AG09319 (cell line): ENCODE measurements around the gene ANLN.
"Not testable (repeated sequence)": the region's sequence is repeated elsewhere in the genome, so short reads cannot be mapped to it uniquely, and the experiment has no call there.

Experiments used
- DNase-seq: peaks from one replicate; pipeline ENCODE4 v3.0.0-alpha.2; 2010; ENCODE audit warnings: low read depth; ENCODE audit errors: extremely low read depth
- TF ChIP-seq, protein P1 (sequence below): IDR thresholded peaks from 2 replicates; pipeline ENCODE4 v1.5.1; 2011; ENCODE audit warnings: low read depth, mild to moderate bottlenecking, inconsistent platforms, low read length, moderate library complexity

The ANLN gene

DNA sequence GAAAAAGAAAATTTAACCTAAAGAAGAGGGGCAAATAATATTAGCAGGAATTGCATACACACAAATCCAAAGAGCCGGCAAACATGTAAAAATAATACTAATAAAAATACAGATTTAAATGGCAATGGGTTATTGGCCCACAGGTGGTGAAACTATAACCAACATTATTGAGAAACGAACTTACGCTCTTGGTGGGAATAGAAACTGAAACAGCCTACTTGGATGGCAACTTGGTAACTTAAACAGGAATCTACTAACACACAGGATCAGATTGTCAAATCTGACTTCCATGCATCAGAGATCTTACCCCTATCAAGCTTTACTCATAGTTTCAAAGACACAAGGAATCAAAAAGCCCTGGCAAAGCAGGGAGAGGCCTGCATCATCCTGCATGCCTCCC lies 66.5 kb downstream of the ANLN start:
- TF ChIP-seq, protein P1, sequence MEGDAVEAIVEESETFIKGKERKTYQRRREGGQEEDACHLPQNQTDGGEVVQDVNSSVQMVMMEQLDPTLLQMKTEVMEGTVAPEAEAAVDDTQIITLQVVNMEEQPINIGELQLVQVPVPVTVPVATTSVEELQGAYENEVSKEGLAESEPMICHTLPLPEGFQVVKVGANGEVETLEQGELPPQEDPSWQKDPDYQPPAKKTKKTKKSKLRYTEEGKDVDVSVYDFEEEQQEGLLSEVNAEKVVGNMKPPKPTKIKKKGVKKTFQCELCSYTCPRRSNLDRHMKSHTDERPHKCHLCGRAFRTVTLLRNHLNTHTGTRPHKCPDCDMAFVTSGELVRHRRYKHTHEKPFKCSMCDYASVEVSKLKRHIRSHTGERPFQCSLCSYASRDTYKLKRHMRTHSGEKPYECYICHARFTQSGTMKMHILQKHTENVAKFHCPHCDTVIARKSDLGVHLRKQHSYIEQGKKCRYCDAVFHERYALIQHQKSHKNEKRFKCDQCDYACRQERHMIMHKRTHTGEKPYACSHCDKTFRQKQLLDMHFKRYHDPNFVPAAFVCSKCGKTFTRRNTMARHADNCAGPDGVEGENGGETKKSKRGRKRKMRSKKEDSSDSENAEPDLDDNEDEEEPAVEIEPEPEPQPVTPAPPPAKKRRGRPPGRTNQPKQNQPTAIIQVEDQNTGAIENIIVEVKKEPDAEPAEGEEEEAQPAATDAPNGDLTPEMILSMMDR = no peak
- no peak for DNase-seq

DNA sequence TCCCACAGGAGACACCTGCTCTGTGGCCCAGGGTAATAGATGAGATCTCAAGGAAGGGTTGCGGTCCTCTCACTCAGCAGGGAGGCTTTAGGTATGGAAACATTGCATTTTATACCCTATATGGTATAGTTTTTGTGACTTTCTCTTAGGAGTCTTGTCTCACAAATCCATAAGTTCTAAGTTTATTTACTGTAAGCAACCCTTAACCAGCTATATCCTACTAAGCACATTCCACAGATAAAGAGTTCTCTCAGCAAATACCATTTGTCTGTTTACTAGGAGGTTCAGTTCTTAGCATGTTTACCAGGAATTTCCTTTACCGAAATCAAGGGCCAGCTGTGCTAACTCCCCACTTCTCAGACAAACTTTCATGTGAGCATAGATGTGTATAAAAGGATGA lies 66.9 kb downstream of the ANLN start:
- DNase-seq = no peak
- TF ChIP-seq, protein P1 = no peak

DNA sequence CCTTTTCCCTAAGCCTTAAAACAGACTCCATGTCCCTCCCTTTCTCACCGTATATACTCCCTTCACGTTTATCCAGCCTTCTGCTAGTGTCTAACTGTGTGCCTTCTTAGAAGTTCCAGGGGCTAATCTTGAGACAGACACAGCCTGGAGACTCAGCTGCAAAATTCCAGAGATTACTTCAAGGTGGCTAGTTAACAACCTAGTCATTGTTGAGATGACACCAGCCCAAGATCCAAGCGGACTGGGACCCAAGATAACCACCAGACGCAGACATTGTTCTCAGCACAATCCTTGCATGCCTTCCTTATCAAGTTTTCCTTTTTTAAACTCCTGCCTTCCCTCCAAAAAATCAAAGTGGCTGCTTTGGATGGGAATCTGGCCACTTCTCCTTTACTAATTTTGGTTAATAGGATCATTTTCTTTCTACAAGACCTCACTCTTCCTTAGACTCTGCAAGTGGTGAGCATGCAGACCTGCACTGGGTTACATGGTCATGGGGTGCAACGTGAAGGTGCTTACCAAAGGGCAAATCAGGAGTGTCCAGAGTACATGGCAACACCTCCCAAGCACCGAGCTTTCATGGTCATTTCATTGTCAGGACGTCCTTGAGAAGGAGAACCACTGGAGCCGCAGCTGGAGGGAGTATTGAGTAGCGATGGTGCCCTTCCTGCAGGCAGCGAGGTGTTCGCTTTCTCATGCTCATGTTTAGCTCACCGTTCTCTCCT lies 69.7 kb downstream of the ANLN start:
- DNase-seq = no peak
- TF ChIP-seq, protein P1 = no peak

DNA sequence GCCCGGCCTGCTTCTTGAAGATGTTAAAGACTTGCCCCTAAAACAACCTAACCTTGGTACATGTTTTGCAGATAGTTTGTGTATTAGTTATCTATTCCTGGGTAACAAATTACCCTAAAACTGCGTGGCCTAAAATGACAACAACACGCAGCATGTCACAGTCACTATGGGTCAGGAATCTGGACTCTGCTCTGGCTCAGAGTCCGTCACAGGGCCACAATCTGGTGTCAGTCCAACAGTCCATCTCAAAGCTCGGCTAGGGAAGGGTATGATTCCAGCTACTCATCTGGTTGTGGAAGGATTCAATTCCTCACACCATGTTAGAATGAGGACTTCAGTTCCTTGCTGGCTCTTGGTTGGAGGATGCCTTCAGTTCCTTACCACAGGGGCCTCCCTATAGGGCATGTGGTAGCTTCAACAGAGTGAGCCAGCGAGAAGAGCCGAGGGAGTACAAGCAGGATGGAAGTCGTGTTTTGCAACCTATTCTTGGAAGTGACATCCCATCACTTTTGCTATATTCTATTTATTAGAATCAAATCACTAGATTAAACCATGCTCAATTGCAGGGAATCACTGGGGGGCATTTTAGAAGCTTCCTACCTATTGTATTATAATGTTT lies 71.3 kb downstream of the ANLN start:
- TF ChIP-seq, protein P1 = no peak
- no peak for DNase-seq

DNA sequence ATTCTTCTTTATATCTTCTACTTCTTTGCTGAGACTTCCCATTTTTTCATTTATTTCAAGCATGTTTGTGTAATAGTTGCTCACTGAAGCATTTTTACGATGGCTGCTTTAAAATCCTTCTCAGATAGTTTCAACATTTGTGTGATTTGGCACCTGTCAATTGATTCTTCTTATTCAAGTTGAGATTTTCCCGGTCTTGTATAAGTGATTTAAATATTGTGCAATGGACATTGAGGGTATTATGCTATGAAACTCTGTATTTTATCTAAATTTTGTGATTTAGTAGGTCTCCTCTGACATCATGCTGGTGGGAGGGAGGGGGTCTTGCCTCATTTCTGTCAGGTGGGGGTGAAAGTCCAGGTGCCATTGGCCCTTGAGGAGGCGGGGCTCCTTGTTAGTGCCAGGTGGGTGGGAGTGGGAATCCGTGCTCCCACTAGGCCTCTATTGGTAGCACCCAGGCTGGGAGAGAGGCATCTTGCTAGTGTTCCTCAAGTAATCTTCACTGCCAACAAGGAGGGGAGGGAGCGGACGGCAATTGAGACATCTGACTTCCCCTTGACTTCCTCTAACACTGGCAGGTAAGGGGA lies 73.0 kb downstream of the ANLN start:
- TF ChIP-seq, protein P1 = no peak

DNA sequence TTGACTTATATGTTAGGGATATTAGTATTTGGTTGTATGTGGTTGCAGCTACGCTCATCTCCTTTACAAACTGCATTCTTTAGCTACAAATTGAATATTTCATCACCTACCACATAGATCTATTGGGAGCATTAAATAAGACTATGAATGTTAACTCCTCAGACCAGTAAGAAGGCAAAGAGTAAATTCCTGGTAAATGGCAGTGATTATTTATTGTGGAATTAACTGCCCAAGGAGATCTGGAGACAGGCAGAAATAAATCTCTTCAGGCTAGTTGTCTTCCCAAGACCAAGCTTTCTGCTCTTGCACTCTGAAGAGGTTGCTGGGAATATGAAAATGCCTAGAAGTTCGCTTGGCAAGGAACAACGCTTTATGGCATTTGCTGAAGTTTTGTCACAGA lies 74.6 kb downstream of the ANLN start:
- DNase-seq = no peak
- TF ChIP-seq, protein P1 = no peak

More for the DNA sequence above, 73.0 kb downstream of the ANLN start:
- no peak for DNase-seq

DNA sequence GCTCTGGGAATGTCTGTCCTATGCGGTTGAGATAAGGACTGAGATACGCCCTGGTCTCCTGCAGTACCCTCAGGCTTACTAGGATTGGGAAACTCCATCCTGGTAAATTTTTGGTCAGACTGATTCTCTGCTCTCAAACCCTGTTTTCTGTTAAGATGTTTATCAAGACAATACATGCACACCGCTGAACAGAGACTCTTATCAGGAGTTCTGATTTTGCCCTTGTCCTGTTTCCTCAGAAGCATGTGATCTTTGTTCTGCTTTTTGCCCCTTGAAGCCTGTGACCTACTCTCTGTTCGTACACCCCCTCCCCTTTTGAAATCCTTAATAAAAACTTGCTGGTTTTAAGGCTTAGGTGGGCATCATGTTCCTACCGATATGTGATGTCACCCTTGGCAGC lies 76.3 kb downstream of the ANLN start:
- DNase-seq = not testable (repeated sequence)
